H1 (cell line): ENCODE measurements around the gene SNRK. TPM values are rescaled to one million over a fixed set of nuclear protein-coding genes. Genes with fewer than 3 reads are reported as not detected.

Source experiments
- CTCF ChIA-PET: fragments of 300-600 bp; sonication (Branson Sonifier 250); formaldehyde crosslinking; loops from one replicate; lab custom pipeline; 2021; ENCODE audit not compliant: partially characterized antibody; lab: Charles Lee
- POLR2A ChIA-PET: fragments of 300-600 bp; sonication (Branson Sonifier 250); formaldehyde crosslinking; loops from one replicate; lab custom pipeline; 2021; ENCODE audit warnings: inconsistent platforms; ENCODE audit not compliant: partially characterized antibody; lab: Charles Lee
- DNase-seq, 2 experiments: peaks; one replicate each; pipeline versions ENCODE4 v3.0.0 to v3.0.0-alpha.2; 2010 to 2022; ENCODE audit warnings: low spot score in 2 of 2, low read depth in 1 of 2, mixed read lengths in 1 of 2
- FAIRE-seq: peaks from 2 replicates; lab custom pipeline; 2011; peaks lifted over from hg19 to GRCh38; lab: Jason Lieb, UNC
- H2AFZ ChIP-seq: 2 replicates; pipeline ENCODE4 v1.8.1; 2012; ENCODE audit warnings: low read length, inconsistent platforms
- H2AK5ac ChIP-seq: 2 replicates; pipeline ENCODE4 v1.6.1; 2013; ENCODE audit warnings: low read depth, low read length
- H2BK120ac ChIP-seq: replicated peaks from 2 replicates; pipeline ENCODE3; 2013; ENCODE audit warnings: low read depth, low read length, inconsistent platforms
- H2BK12ac ChIP-seq: 2 replicates; pipeline ENCODE4 v1.6.1; 2013; ENCODE audit warnings: low read depth, low read length
- H2BK15ac ChIP-seq: 2 replicates; pipeline ENCODE4 v1.6.1; 2013; ENCODE audit warnings: low read length
- H2BK20ac ChIP-seq: 2 replicates; pipeline ENCODE4 v1.6.1; 2013; ENCODE audit warnings: low read length
- H2BK5ac ChIP-seq: 2 replicates; pipeline ENCODE4 v1.6.1; 2013; ENCODE audit warnings: low read depth, low read length
- H3K14ac ChIP-seq: 2 replicates; pipeline ENCODE4 v1.6.1; 2013; ENCODE audit warnings: inconsistent platforms; ENCODE audit not compliant: insufficient read length
- H3K18ac ChIP-seq: 2 replicates; pipeline ENCODE4 v1.6.1; 2013; ENCODE audit warnings: low read length; ENCODE audit errors: extremely low read depth
- H3K23ac ChIP-seq: 2 replicates; pipeline ENCODE4 v1.6.1; 2013; ENCODE audit warnings: inconsistent platforms; ENCODE audit not compliant: insufficient read length
- H3K23me2 ChIP-seq: 2 replicates; pipeline ENCODE4 v1.6.1; 2013; ENCODE audit warnings: low read depth, low read length
- H3K27ac ChIP-seq: 2 replicates; pipeline ENCODE4 v1.6.1; 2011; ENCODE audit warnings: low read depth, low read length, inconsistent platforms
- H3K27me3 ChIP-seq, 4 experiments: replicated peaks in 1 of 4; 1 replicate in 1 of 4; 2 replicates in 3 of 4; pipeline versions ENCODE4 v1.6.1 to v1.8.1; 2011 to 2013; ENCODE audit warnings: low read length in 3 of 4, mild to moderate bottlenecking in 3 of 4, inconsistent platforms in 2 of 4, mixed read lengths in 2 of 4, moderate library complexity in 1 of 4; ENCODE audit not compliant: control insufficient read depth in 3 of 4, insufficient read depth in 3 of 4; ENCODE audit errors: extremely low read depth in 1 of 4
- H3K36me3 ChIP-seq, 4 experiments: 2 replicates each; pipeline versions ENCODE4 v1.6.1 to v1.8.1; 2011 to 2013; ENCODE audit warnings: mild to moderate bottlenecking in 4 of 4, low read length in 3 of 4, moderate library complexity in 2 of 4, control low read depth in 1 of 4, inconsistent platforms in 1 of 4; ENCODE audit not compliant: insufficient read depth in 4 of 4, control insufficient read depth in 2 of 4
- H3K4ac ChIP-seq: replicated peaks from 2 replicates; pipeline ENCODE3; 2013; ENCODE audit warnings: low read length, low read depth, mixed read lengths, inconsistent platforms; ENCODE audit not compliant: insufficient read length
- H3K4me1 ChIP-seq, 4 experiments: replicated peaks in 1 of 4; 1 replicate in 1 of 4; 2 replicates in 3 of 4; pipeline versions ENCODE4 v1.6.1 to v1.8.1; 2011 to 2013; ENCODE audit warnings: low read length in 3 of 4, inconsistent platforms in 2 of 4, mixed read lengths in 1 of 4; ENCODE audit not compliant: insufficient read depth in 4 of 4, control insufficient read depth in 3 of 4
- H3K4me2 ChIP-seq, 2 experiments: 2 replicates each; pipeline versions ENCODE4 v1.6.1 to v1.8.1; 2011 to 2013; ENCODE audit warnings: low read depth in 2 of 2, low read length in 2 of 2, control low read depth in 1 of 2, inconsistent platforms in 1 of 2, mild to moderate bottlenecking in 1 of 2; ENCODE audit not compliant: insufficient read depth in 1 of 2
- H3K4me3 ChIP-seq, 4 experiments: fragments of 200-600, 300-600 bp in 1 of 4; sonication (generic), shearing (Covaris generic), sonication (Bioruptor Twin) in 1 of 4; 2 replicates each; pipeline versions ENCODE4 v1.5.1 to v1.8.1; 2011 to 2016; ENCODE audit warnings: low read length in 4 of 4, low read depth in 3 of 4, control low read depth in 2 of 4, inconsistent platforms in 2 of 4, mild to moderate bottlenecking in 2 of 4, mixed read lengths in 1 of 4, moderate library complexity in 1 of 4; ENCODE audit not compliant: insufficient read depth in 2 of 4; ENCODE audit errors: extremely low read depth in 1 of 4
- H3K56ac ChIP-seq: replicated peaks from 2 replicates; pipeline ENCODE3; 2013; ENCODE audit warnings: low read depth, mild to moderate bottlenecking, mixed read lengths, low read length, inconsistent platforms; ENCODE audit not compliant: insufficient read length
- H3K79me1 ChIP-seq: 2 replicates; pipeline ENCODE4 v1.6.1; 2013; ENCODE audit warnings: low read depth, low read length, control low read depth
- H3K79me2 ChIP-seq, 2 experiments: 2 replicates each; pipeline versions ENCODE4 v1.6.1 to v1.8.1; 2012 to 2013; ENCODE audit warnings: low read length in 2 of 2, mild to moderate bottlenecking in 2 of 2, inconsistent platforms in 1 of 2; ENCODE audit not compliant: insufficient read depth in 2 of 2, control insufficient read depth in 1 of 2
- H3K9ac ChIP-seq, 4 experiments: replicated peaks in 1 of 4; 1 replicate in 1 of 4; 2 replicates in 3 of 4; pipeline versions ENCODE4 v1.6.1 to v1.8.1; 2011 to 2013; ENCODE audit warnings: low read depth in 3 of 4, low read length in 3 of 4, control low read depth in 2 of 4, mild to moderate bottlenecking in 2 of 4, moderate library complexity in 2 of 4, inconsistent platforms in 1 of 4; ENCODE audit errors: extremely low read depth in 1 of 4
- H3K9me3 ChIP-seq, 2 experiments: 2 replicates each; pipeline versions ENCODE4 v1.6.1 to v1.8.1; 2012 to 2013; ENCODE audit warnings: mild to moderate bottlenecking in 2 of 2, moderate library complexity in 2 of 2, control low read depth in 1 of 2, inconsistent platforms in 1 of 2, low read depth in 1 of 2, low read length in 1 of 2, mixed read lengths in 1 of 2; ENCODE audit not compliant: insufficient read depth in 2 of 2
- H4K20me1 ChIP-seq, 2 experiments: replicated peaks in 1 of 2; 2 replicates each; pipeline versions ENCODE3 to v1.8.1; 2011 to 2013; ENCODE audit warnings: inconsistent platforms in 2 of 2, low read length in 2 of 2, mild to moderate bottlenecking in 1 of 2; ENCODE audit not compliant: insufficient read depth in 2 of 2, control insufficient read depth in 1 of 2
- H4K5ac ChIP-seq: 2 replicates; pipeline ENCODE4 v1.6.1; 2013; ENCODE audit warnings: low read length, low read depth, mixed read lengths, inconsistent platforms; ENCODE audit not compliant: insufficient read length
- H4K8ac ChIP-seq: 2 replicates; pipeline ENCODE4 v1.8.0; 2013; ENCODE audit warnings: mild to moderate bottlenecking, moderate library complexity, low read length, inconsistent platforms; ENCODE audit not compliant: insufficient read depth; ENCODE audit errors: extremely low read depth
- H4K91ac ChIP-seq: replicated peaks from 2 replicates; pipeline ENCODE3; 2013; ENCODE audit warnings: low read length, mixed read lengths, inconsistent platforms; ENCODE audit not compliant: insufficient read length
- ASH2L ChIP-seq: fragments of 200-600, 300-600 bp; sonication (generic); IDR thresholded peaks from one replicate; pipeline ENCODE4 v1.7.1; 2017; ENCODE audit warnings: low read length
- BCL11A ChIP-seq, 2 experiments: IDR thresholded peaks; one replicate each; pipeline ENCODE4 v1.6.1; 2011; ENCODE audit warnings: low read depth in 2 of 2, low read length in 2 of 2, mild to moderate bottlenecking in 2 of 2
- CBX5 ChIP-seq: fragments of 300-800, 300-1000 bp; sonication (generic); IDR thresholded peaks from 2 replicates; pipeline ENCODE4 v1.7.1; 2016; ENCODE audit warnings: antibody characterized with exemption, low read length, low read depth
- CREB1 ChIP-seq: IDR thresholded peaks from 2 replicates; pipeline ENCODE4 v1.6.1; 2012; ENCODE audit warnings: inconsistent platforms
- EZH2 ChIP-seq: fragments of 200-600 bp; sonication (generic); IDR thresholded peaks from 2 replicates; pipeline ENCODE4 v1.7.1; 2012; ENCODE audit warnings: low read depth, mild to moderate bottlenecking, moderate library complexity, low read length, inconsistent platforms; ENCODE audit not compliant: severe bottlenecking
- GTF2F1 ChIP-seq: IDR thresholded peaks from 2 replicates; pipeline ENCODE4 v1.6.1; 2012; ENCODE audit warnings: low read depth, low read length, improper control_type of control experiment, borderline replicate concordance
- HDAC6 ChIP-seq: IDR thresholded peaks from one replicate; pipeline ENCODE4 v1.7.1; 2012; ENCODE audit warnings: low read depth, mild to moderate bottlenecking, inconsistent platforms, low read length, moderate library complexity
- JUND ChIP-seq: IDR thresholded peaks from 2 replicates; pipeline ENCODE4 v1.6.1; 2011; ENCODE audit warnings: mild to moderate bottlenecking, improper control_type of control experiment, low read length
- NRF1 ChIP-seq: IDR thresholded peaks from 2 replicates; pipeline ENCODE4 v1.6.1; 2011; ENCODE audit warnings: mild to moderate bottlenecking, low read depth, low read length, improper control_type of control experiment
- RNF2 ChIP-seq: fragments of 200-900, 300-1000 bp; sonication (generic); IDR thresholded peaks from 2 replicates; pipeline ENCODE4 v1.7.1; 2016; ENCODE audit warnings: borderline replicate concordance, low read depth, mild to moderate bottlenecking, antibody characterized with exemption, low read length; ENCODE audit not compliant: poor library complexity, severe bottlenecking; ENCODE audit errors: missing control alignments
- RXRA ChIP-seq: IDR thresholded peaks from 2 replicates; pipeline ENCODE4 v1.6.1; 2011; ENCODE audit warnings: low read depth, mild to moderate bottlenecking, low read length, moderate library complexity; ENCODE audit not compliant: insufficient read depth
- SIN3A ChIP-seq, 2 experiments: IDR thresholded peaks in 1 of 2; conservative IDR thresholded peaks in 1 of 2; 2 replicates each; pipeline ENCODE4 v1.6.1; 2011 to 2012; ENCODE audit warnings: low read length in 2 of 2, improper control_type of control experiment in 1 of 2, low read depth in 1 of 2, mild to moderate bottlenecking in 1 of 2
- SP4 ChIP-seq: IDR thresholded peaks from 2 replicates; pipeline ENCODE4 v1.6.1; 2012; ENCODE audit warnings: low read length, inconsistent platforms
- SUZ12 ChIP-seq: fragments of 200-600 bp; sonication (generic); IDR thresholded peaks from 2 replicates; pipeline ENCODE4 v1.6.1; 2012; ENCODE audit warnings: mild to moderate bottlenecking, inconsistent platforms, low read length, moderate library complexity, mixed read lengths
- ZNF274 ChIP-seq: IDR thresholded peaks from 2 replicates; pipeline ENCODE4 v1.7.0; 2012; ENCODE audit warnings: low read length, borderline replicate concordance; ENCODE audit errors: extremely low read depth
- WGBS, 2 experiments: shearing (Covaris generic) in 1 of 2; methylation state at CpG; one replicate each; pipeline versions ENCODE4 v1.1.6 to v1.1.7; 2013 to 2015; ENCODE audit warnings: low lambda C conversion rate in 2 of 2, mixed read lengths in 2 of 2, inconsistent platforms in 1 of 2, low coverage in 1 of 2, missing lambda C conversion rate in 1 of 2; ENCODE audit not compliant: insufficient replicate concordance in 2 of 2, insufficient coverage in 1 of 2, insufficient read length in 1 of 2; ENCODE audit errors: extremely low coverage in 1 of 2, missing lambda C conversion rate in 1 of 2; 5-methylcytosine and 5-hydroxymethylcytosine counted together
- polyA plus RNA-seq, 7 experiments: library from polyadenylated mRNA; depleted of rRNA in 3 of 7; stranded (reverse) in 5 of 7; unstranded in 2 of 7; fragments of >200 nt in 5 of 7; fragments of 200-250 nt in 2 of 7; gene quantifications; 1 replicate in 5 of 7; 2 replicates in 1 of 7; 4 replicates in 1 of 7; pipeline versions ENCODE4 v1.2.1 to v1.2.3, GENCODE V29; 2011 to 2013; ENCODE audit warnings: missing spikeins in 2 of 7, mixed read lengths in 2 of 7
- total RNA-seq: library from RNA; stranded (reverse); fragmentation: NEBNext Ultra II Directional; extraction: Animal tissue kit (Norgen Biotek cat#: 25700); gene quantifications from 2 replicates; pipeline ENCODE4 v1.2.1, GENCODE V29; 2021

SNRK gene
- total and polyA plus RNA-seq, 2 of the 8 experiments (the other 6 are each of a cell fraction or from before 2014, with no cell fraction given): 4.4 to 11.7 TPM

DNA sequence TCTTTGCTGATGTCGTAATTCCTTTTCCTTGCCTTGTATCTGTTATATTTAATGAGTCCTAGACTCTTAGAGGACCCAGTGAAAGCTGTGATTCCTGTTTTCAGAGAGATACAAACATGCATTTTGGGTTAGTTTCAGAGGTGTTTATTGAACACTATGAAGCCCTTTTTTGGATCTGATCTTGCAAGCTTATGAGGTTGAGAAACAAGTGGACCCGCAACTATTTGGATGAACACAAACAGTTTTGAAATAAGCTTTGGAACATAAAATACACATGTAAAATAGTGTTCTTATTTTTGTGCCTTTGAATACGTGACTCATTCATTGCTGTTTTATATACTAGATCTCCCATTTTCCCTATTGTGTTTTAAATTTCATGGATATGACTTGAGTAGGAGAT is 33.5 kb downstream of the SNRK start:
- Histone ChIP-seq H3K79me1 (peaks cover 3% of the 10 kb centered on the region), H3K14ac (no peak overlapping the region), H3K27ac (no peak overlapping the region), H3K27me3 (no peaks in the 10 kb centered on the region), H3K56ac (no peak overlapping the region), H3K4me1 (peaks cover 0 to 6% (median 1%) of the 10 kb centered on the region in 4 experiments; a peak in 3 of 7 replicates), H3K79me2 (peaks cover 3 to 12% of the 10 kb centered on the region in 2 experiments; a peak in 2 of 4 replicates), H2BK20ac (no peak overlapping the region), H4K20me1 (no peaks in the 10 kb centered on the region), H3K4ac (no peak overlapping the region), H2BK120ac (no peak overlapping the region), H2BK15ac (no peak overlapping the region), H4K8ac (no peak overlapping the region), H3K36me3 (no peaks in the 10 kb centered on the region), H2BK12ac (no peak overlapping the region), H2BK5ac (no peak overlapping the region), H2AFZ (no peak overlapping the region), H3K9me3 (no peaks in the 10 kb centered on the region), H3K18ac (no peak overlapping the region), H3K4me3 (no peak overlapping the region), H4K5ac (no peak overlapping the region), H3K9ac (no peak overlapping the region), H4K91ac (no peak overlapping the region), H3K23ac (no peak overlapping the region), H2AK5ac (no peak overlapping the region), H3K23me2 (no peaks in the 10 kb centered on the region; the same call in 1 of the 2 replicates), H3K4me2 (no peak overlapping the region)
- ChIA-PET CTCF (interaction anchor here (1.0 kb wide), 1 partner anchor 357 kb away, joined by 3 read pairs; no protein-coding TSS in a partner anchor), POLR2A (no interaction called here)
- FAIRE-seq: no peak
- WGBS, 2 experiments: 86% methylated on average over 3 of the region's 3 CpGs; no CpG with 5 or more reads in 1 of the 2 experiments
- DNase-seq: no peak
- TF ChIP-seq EZH2 (no peak), JUND (no peak), RNF2 (no peak), SIN3A (conservative IDR thresholded peaks at IDR 0.05 in 1 of 2, IDR thresholded peaks at IDR 0.05 in 1 of 2; ENCODE audit: low read depth in 1 of 2, low read length in 2 of 2) (no peak), RXRA (no peak), SUZ12 (no peak), ZNF274 (no peak), SP4 (no peak), ASH2L (no peak), BCL11A (IDR thresholded peaks at IDR 0.05; ENCODE audit: low read depth in 2 of 2, low read length in 2 of 2) (no peak), CREB1 (no peak), HDAC6 (no peak), CBX5 (no peak), NRF1 (no peak), GTF2F1 (no peak)
